Osteocyte (in vitro differentiated cells): ENCODE data around the gene SETD4. TPM values are rescaled to one million over a fixed set of nuclear protein-coding genes. Genes with fewer than 3 reads are reported as not detected.

ENCODE experiments used
- DNase-seq: peaks from one replicate; pipeline ENCODE4 v3.0.0; 2021; ENCODE audit warnings: mixed read lengths; ENCODE audit not compliant: unreplicated experiment; ENCODE audit errors: extremely low spot score
- H3K27ac Mint-ChIP-seq: one replicate; pipeline ENCODE4 v1.8.0; 2021; ENCODE audit warnings: mild to moderate bottlenecking, mixed read lengths; ENCODE audit not compliant: unreplicated experiment
- H3K27me3 Mint-ChIP-seq: one replicate; pipeline ENCODE4 v1.8.0; 2021; ENCODE audit warnings: mixed read lengths; ENCODE audit not compliant: unreplicated experiment
- H3K36me3 Mint-ChIP-seq: one replicate; pipeline ENCODE4 v1.8.0; 2021; ENCODE audit warnings: mixed read lengths; ENCODE audit not compliant: unreplicated experiment
- H3K4me1 Mint-ChIP-seq: one replicate; pipeline ENCODE4 v1.8.0; 2021; ENCODE audit warnings: mixed read lengths; ENCODE audit not compliant: unreplicated experiment
- H3K4me3 Mint-ChIP-seq: one replicate; pipeline ENCODE4 v1.8.0; 2021; ENCODE audit warnings: mild to moderate bottlenecking, moderate library complexity, mixed read lengths; ENCODE audit not compliant: unreplicated experiment
- H3K9me3 Mint-ChIP-seq: one replicate; pipeline ENCODE4 v1.8.0; 2021; ENCODE audit warnings: mixed read lengths; ENCODE audit not compliant: unreplicated experiment
- total RNA-seq: library from RNA; stranded (reverse); gene quantifications from 2 replicates; pipeline ENCODE4 v1.2.1, GENCODE V29; 2021
- TF ChIP-seq, protein P1 (sequence below): fragments of 200-600 bp; sonication (generic); IDR thresholded peaks from 2 replicates; pipeline ENCODE4 v1.5.0; 2021; ENCODE audit warnings: antibody characterized with exemption, mild to moderate bottlenecking, moderate library complexity

The SETD4 gene
- total RNA-seq, 1 donor from 2014 or later = 16.6 TPM

DNA sequence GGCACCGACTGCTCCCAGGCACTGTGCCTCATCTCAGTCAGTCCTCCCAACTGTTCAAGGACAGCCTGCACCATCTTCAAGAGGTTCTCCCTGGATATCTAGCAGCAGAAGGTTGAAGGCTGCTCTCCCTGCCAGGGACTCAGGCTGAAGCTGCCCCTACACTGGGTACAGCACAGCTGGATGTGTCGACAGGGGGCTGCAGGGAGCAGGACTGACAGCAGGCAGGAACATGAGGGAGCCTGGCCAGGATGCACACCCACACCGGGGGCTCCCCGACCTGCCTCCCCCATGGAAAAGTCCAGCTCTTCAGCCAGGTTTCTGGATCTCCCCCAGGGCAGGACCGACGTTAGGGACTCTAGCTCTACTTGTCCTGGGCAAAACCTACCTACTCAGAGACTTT lies 20.5 kb downstream of the SETD4 start:
- Mint-ChIP-seq H3K9me3 (no peaks in the 10 kb centered on the region), H3K36me3 (peaks cover 63% of the 10 kb centered on the region), H3K4me1 (no peaks in the 10 kb centered on the region), H3K27ac (no peak overlapping the region), H3K4me3 (no peak overlapping the region), H3K27me3 (no peaks in the 10 kb centered on the region)
- TF ChIP-seq, protein P1, sequence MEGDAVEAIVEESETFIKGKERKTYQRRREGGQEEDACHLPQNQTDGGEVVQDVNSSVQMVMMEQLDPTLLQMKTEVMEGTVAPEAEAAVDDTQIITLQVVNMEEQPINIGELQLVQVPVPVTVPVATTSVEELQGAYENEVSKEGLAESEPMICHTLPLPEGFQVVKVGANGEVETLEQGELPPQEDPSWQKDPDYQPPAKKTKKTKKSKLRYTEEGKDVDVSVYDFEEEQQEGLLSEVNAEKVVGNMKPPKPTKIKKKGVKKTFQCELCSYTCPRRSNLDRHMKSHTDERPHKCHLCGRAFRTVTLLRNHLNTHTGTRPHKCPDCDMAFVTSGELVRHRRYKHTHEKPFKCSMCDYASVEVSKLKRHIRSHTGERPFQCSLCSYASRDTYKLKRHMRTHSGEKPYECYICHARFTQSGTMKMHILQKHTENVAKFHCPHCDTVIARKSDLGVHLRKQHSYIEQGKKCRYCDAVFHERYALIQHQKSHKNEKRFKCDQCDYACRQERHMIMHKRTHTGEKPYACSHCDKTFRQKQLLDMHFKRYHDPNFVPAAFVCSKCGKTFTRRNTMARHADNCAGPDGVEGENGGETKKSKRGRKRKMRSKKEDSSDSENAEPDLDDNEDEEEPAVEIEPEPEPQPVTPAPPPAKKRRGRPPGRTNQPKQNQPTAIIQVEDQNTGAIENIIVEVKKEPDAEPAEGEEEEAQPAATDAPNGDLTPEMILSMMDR = no peak
- DNase-seq = no peak

DNA sequence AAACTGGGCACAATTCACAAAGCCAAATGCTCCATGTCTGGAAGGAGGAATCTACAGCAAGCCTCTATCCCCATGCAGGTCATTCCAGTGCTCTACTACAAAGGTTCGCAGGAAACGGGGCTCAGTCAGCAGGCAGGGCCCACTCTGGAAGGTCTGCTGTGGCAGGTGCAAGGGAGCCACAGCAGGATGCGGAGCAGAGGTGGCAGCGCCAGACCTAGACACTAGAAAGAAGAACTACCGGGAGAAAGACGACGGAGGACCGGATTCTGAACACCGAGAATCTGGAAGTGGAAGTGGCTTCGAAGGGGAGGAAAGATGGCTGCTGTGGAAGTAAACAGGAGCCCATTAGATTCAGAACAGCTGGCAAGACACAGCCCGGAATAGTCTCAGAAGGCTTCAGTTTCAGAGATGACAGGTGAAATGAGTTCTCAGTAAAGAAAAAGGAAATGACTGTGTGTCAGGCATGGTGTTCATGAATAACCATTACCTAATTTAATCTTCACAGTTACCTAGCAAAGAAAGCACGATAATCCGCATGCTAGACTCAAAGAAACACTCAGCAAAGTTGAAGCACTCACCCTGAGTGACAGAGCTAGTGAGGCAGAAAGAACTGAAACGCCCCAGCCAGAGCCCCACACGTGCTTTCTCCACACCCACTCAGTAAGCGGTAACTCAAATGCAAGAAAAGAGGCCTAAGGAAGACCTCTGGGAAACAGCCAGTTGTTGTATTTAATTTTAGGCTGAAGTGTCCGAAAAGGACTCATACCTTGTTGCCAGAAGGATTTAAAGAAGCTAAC lies 21.4 kb downstream of the SETD4 start:
- Mint-ChIP-seq H3K9me3 (no peaks in the 10 kb centered on the region), H3K27me3 (no peaks in the 10 kb centered on the region), H3K4me3 (no peak overlapping the region), H3K36me3 (peaks cover 58% of the 10 kb centered on the region), H3K27ac (no peak overlapping the region), H3K4me1 (no peaks in the 10 kb centered on the region)
- no peak for DNase-seq
- TF ChIP-seq, protein P1 = no peak

DNA sequence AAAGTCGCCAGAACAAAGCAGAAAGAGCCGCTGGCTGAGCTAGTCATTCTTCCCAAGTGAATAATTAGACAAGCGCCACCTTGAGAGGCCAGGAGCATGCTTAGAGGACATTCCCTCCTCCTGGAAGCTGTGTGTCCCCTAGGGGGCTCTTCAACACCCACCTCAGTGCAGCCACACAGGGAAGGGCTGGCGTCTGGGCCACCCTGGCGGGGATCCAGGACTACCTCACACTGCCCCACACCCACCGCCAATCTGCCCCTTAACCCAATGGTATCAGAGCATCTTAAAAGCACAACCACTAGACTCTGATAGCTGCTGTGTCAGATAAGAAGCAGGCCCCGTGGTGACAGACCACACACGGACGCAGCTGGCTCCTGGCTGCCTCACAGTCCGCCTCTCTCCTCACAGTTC lies 24.9 kb downstream of the SETD4 start:
- Mint-ChIP-seq H3K36me3 (peaks cover 37% of the 10 kb centered on the region), H3K9me3 (no peaks in the 10 kb centered on the region), H3K27ac (no peak overlapping the region)

DNA sequence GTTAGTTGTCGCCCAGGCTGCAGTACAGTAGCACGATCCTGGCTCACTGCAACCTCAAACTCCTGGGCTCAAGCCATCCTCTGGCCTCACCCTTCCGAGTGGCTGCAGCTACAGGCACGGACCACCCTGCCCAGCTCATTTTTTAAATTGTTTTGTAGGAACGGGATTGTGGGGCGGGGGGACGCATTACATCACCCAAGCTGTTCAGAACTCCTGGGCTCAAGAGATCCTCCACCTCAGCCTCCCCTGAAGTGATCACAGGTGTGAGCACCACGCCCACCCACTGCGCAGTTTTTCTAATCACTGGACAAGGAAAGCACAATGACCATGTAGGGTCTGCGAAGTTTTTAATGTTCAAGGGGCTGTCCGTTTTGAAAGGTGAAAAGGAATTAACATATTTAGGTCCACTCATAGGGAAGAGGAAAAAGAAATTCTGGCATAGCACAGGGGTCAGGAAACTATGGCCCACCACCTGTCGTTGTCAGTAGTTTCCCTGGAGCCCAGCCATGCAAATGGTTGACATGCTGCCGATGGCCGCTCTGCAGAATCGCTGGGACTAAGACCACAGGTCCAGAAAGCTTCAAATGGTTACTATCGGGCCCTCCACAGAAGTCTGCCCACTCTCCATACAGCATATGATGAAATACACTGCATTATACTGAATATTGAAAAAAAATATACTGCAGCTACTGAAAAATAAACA lies 26.0 kb downstream of the SETD4 start:
- no peak overlapping the region for H3K27ac Mint-ChIP-seq

More for the DNA sequence above, 24.9 kb downstream of the SETD4 start:
- no peak overlapping the region for H3K4me3 Mint-ChIP-seq
- no peaks in the 10 kb centered on the region for H3K27me3 Mint-ChIP-seq
- no peak for DNase-seq
- TF ChIP-seq, protein P1 = no peak
- H3K4me1 Mint-ChIP-seq = no peaks in the 10 kb centered on the region

More for the DNA sequence above, 26.0 kb downstream of the SETD4 start:
- DNase-seq = no peak
- H3K36me3 Mint-ChIP-seq = peaks cover 32% of the 10 kb centered on the region
- H3K4me3 Mint-ChIP-seq = no peak overlapping the region
- TF ChIP-seq, protein P1 = no peak
- H3K4me1 Mint-ChIP-seq = no peaks in the 10 kb centered on the region
- H3K9me3 Mint-ChIP-seq = no peaks in the 10 kb centered on the region
- H3K27me3 Mint-ChIP-seq = no peaks in the 10 kb centered on the region
